Mesendoderm (in vitro differentiated cells): Measurements from ENCODE around the gene ADAM33.
A peak's percentile ranks its signal among the peaks of the same experiment; 100 is the strongest.

Source experiments
- DNase-seq: peaks from one replicate; pipeline ENCODE4 v3.0.0; 2013
- H2AK5ac ChIP-seq: 2 replicates; pipeline ENCODE4 v1.6.1; 2013; ENCODE audit warnings: low read length, inconsistent platforms
- H2BK120ac ChIP-seq: 2 replicates; pipeline ENCODE4 v1.6.1; 2013; ENCODE audit warnings: low read depth, mild to moderate bottlenecking, low read length, moderate library complexity, mixed read lengths
- H2BK15ac ChIP-seq: replicated peaks from 2 replicates; pipeline ENCODE4 v1.6.1; 2013; ENCODE audit warnings: low read depth, mild to moderate bottlenecking, moderate library complexity
- H2BK5ac ChIP-seq: 2 replicates; pipeline ENCODE4 v1.6.1; 2013; ENCODE audit warnings: low read length, inconsistent platforms
- H3K18ac ChIP-seq: 2 replicates; pipeline ENCODE4 v1.6.1; 2013; ENCODE audit warnings: mild to moderate bottlenecking, low read length, mixed read lengths
- H3K23ac ChIP-seq: one replicate; pipeline ENCODE4 v1.6.1; 2013; ENCODE audit warnings: low read length
- H3K27ac ChIP-seq: 2 replicates; pipeline ENCODE4 v1.5.1; 2013; ENCODE audit warnings: low read depth, mild to moderate bottlenecking, inconsistent platforms, low read length, moderate library complexity
- H3K27me3 ChIP-seq: 2 replicates; pipeline ENCODE4 v1.6.1; 2013; ENCODE audit warnings: low read length, control low read depth, mild to moderate bottlenecking, inconsistent platforms; ENCODE audit not compliant: insufficient read depth, poor library complexity
- H3K36me3 ChIP-seq: 2 replicates; pipeline ENCODE4 v1.6.1; 2013; ENCODE audit warnings: low read length, inconsistent platforms; ENCODE audit not compliant: control insufficient read depth, insufficient read depth
- H3K4ac ChIP-seq: one replicate; pipeline ENCODE4 v1.6.1; 2013; ENCODE audit warnings: low read depth, mild to moderate bottlenecking, low read length, moderate library complexity
- H3K4me1 ChIP-seq: 2 replicates; pipeline ENCODE4 v1.6.1; 2013; ENCODE audit warnings: low read depth, low read length, inconsistent platforms; ENCODE audit not compliant: control insufficient read depth
- H3K4me2 ChIP-seq: 2 replicates; pipeline ENCODE4 v1.6.1; 2013; ENCODE audit warnings: low read length
- H3K4me3 ChIP-seq: 2 replicates; pipeline ENCODE4 v1.5.1; 2013; ENCODE audit warnings: mild to moderate bottlenecking, low read length
- H3K56ac ChIP-seq: one replicate; pipeline ENCODE4 v1.6.1; 2013; ENCODE audit warnings: low read length
- H3K79me1 ChIP-seq: 2 replicates; pipeline ENCODE4 v1.6.1; 2013; ENCODE audit warnings: low read length, inconsistent platforms
- H3K79me2 ChIP-seq: 2 replicates; pipeline ENCODE4 v1.6.1; 2013; ENCODE audit warnings: mild to moderate bottlenecking, low read length; ENCODE audit not compliant: control insufficient read depth, insufficient read depth
- H3K9ac ChIP-seq: 2 replicates; pipeline ENCODE4 v1.6.1; 2013; ENCODE audit warnings: low read length, inconsistent platforms
- H4K5ac ChIP-seq: one replicate; pipeline ENCODE4 v1.6.1; 2013; ENCODE audit warnings: low read length
- H4K8ac ChIP-seq: one replicate; pipeline ENCODE4 v1.6.1; 2013; ENCODE audit warnings: low read depth, mild to moderate bottlenecking, control low read depth, low read length, moderate library complexity
- WGBS: extraction: QIAGEN DNeasy Blood & Tissue Kit; methylation state at CpG from one replicate; pipeline ENCODE4 v1.1.7; 2013; ENCODE audit warnings: low lambda C conversion rate, missing lambda C conversion rate; ENCODE audit not compliant: insufficient coverage; ENCODE audit errors: extremely low coverage; 5-methylcytosine and 5-hydroxymethylcytosine counted together

Gene ADAM33

GRCh38 chr20:3720626-3721025 is 38.8 kb upstream of the ADAM33 start:
- Histone ChIP-seq H2BK15ac (no peak overlapping the region), H3K4ac (no peak overlapping the region), H3K4me2 (no peak overlapping the region), H3K36me3 (no peaks in the 10 kb centered on the region), H3K79me2 (no peaks in the 10 kb centered on the region), H2BK120ac (no peak overlapping the region), H4K8ac (no peak overlapping the region), H2BK5ac (no peak overlapping the region), H3K79me1 (no peaks in the 10 kb centered on the region), H2AK5ac (no peak overlapping the region), H3K9ac (no peak overlapping the region), H3K27ac (no peak overlapping the region), H3K4me3 (no peak overlapping the region), H3K18ac (no peak overlapping the region), H3K23ac (no peak overlapping the region), H3K56ac (no peak overlapping the region), H3K4me1 (no peaks in the 10 kb centered on the region), H3K27me3 (no peaks in the 10 kb centered on the region), H4K5ac (no peak overlapping the region)
- no CpG with 5 or more reads among the region's 6 CpGs for WGBS
- no peak for DNase-seq

GRCh38 chr20:3720068-3720467 is 38.3 kb upstream of the ADAM33 start:
- H3K18ac ChIP-seq = no peak overlapping the region
- no peak overlapping the region for H2BK120ac ChIP-seq
- H2BK5ac ChIP-seq = no peak overlapping the region
- H4K8ac ChIP-seq = no peak overlapping the region
- no peak overlapping the region for H3K4me3 ChIP-seq
- H3K79me1 ChIP-seq = no peaks in the 10 kb centered on the region
- H2BK15ac ChIP-seq = no peak overlapping the region
- no peaks in the 10 kb centered on the region for H3K36me3 ChIP-seq
- H3K4me2 ChIP-seq = no peak overlapping the region
- H3K4ac ChIP-seq = no peak overlapping the region
- no peak overlapping the region for H4K5ac ChIP-seq
- DNase-seq = no peak
- H3K23ac ChIP-seq = no peak overlapping the region
- H3K27me3 ChIP-seq = no peaks in the 10 kb centered on the region
- H3K79me2 ChIP-seq = no peaks in the 10 kb centered on the region
- no CpG with 5 or more reads among the region's 2 CpGs for WGBS
- H3K9ac ChIP-seq = no peak overlapping the region
- H3K27ac ChIP-seq = no peak overlapping the region
- H2AK5ac ChIP-seq = no peak overlapping the region
- H3K4me1 ChIP-seq = no peaks in the 10 kb centered on the region
- H3K56ac ChIP-seq = no peak overlapping the region

- no peak overlapping the region for H2BK120ac ChIP-seq
- no peak for DNase-seq
- no peaks in the 10 kb centered on the region for H3K27me3 ChIP-seq
- H3K79me2 ChIP-seq = no peaks in the 10 kb centered on the region
- H3K4me2 ChIP-seq = no peak overlapping the region
- no peak overlapping the region for H2AK5ac ChIP-seq
- no peak overlapping the region for H3K27ac ChIP-seq
- H3K79me1 ChIP-seq = no peaks in the 10 kb centered on the region
- H3K9ac ChIP-seq = no peak overlapping the region
- WGBS = no CpG with 5 or more reads among the region's 4 CpGs
- H3K4me3 ChIP-seq = no peak overlapping the region
- no peak overlapping the region for H3K23ac ChIP-seq
- no peak overlapping the region for H3K4ac ChIP-seq
- H3K36me3 ChIP-seq = no peaks in the 10 kb centered on the region
- no peak overlapping the region for H2BK5ac ChIP-seq
- H4K5ac ChIP-seq = no peak overlapping the region
- no peak overlapping the region for H2BK15ac ChIP-seq
- H3K4me1 ChIP-seq = no peaks in the 10 kb centered on the region
- no peak overlapping the region for H3K18ac ChIP-seq
- H3K56ac ChIP-seq = no peak overlapping the region
- no peak overlapping the region for H4K8ac ChIP-seq
Observed at GRCh38 chr20:3719046-3719445, 37.2 kb upstream of the ADAM33 start.

GRCh38 chr20:3716195-3716834 is 34.5 kb upstream of the ADAM33 start:
- no peak overlapping the region for H3K18ac ChIP-seq
- no peak overlapping the region for H4K8ac ChIP-seq
- WGBS = no CpG with 5 or more reads among the region's 4 CpGs
- H2AK5ac ChIP-seq = no peak overlapping the region
- peak; percentile 80 for DNase-seq
- no peak overlapping the region for H3K4me3 ChIP-seq
- no peak overlapping the region for H2BK120ac ChIP-seq
- H2BK5ac ChIP-seq = no peak overlapping the region
- H3K27me3 ChIP-seq = no peaks in the 10 kb centered on the region
- no peak overlapping the region for H4K5ac ChIP-seq
- no peak overlapping the region for H3K56ac ChIP-seq
- H3K23ac ChIP-seq = no peak overlapping the region
- H3K9ac ChIP-seq = no peak overlapping the region
- no peaks in the 10 kb centered on the region for H3K79me1 ChIP-seq
- H3K4ac ChIP-seq = no peak overlapping the region
- no peak overlapping the region for H3K27ac ChIP-seq
- H2BK15ac ChIP-seq = no peak overlapping the region
- H3K36me3 ChIP-seq = no peaks in the 10 kb centered on the region
- H3K4me1 ChIP-seq = no peaks in the 10 kb centered on the region
- no peak overlapping the region for H3K4me2 ChIP-seq
- H3K79me2 ChIP-seq = no peaks in the 10 kb centered on the region

- Histone ChIP-seq H3K27ac (no peak overlapping the region), H2BK120ac (no peak overlapping the region), H3K4me2 (no peak overlapping the region), H3K23ac (no peak overlapping the region), H3K79me1 (no peaks in the 10 kb centered on the region), H3K4me3 (no peak overlapping the region), H3K4ac (no peak overlapping the region), H2BK15ac (no peak overlapping the region), H3K79me2 (no peaks in the 10 kb centered on the region), H3K18ac (no peak overlapping the region), H3K27me3 (no peaks in the 10 kb centered on the region), H3K4me1 (no peaks in the 10 kb centered on the region), H3K9ac (no peak overlapping the region), H4K5ac (no peak overlapping the region), H2AK5ac (no peak overlapping the region), H2BK5ac (no peak overlapping the region), H4K8ac (no peak overlapping the region), H3K36me3 (no peaks in the 10 kb centered on the region), H3K56ac (no peak overlapping the region)
- DNase-seq = no peak
- WGBS = no CpG with 5 or more reads among the region's 4 CpGs
Observed at GRCh38 chr20:3714092-3714491, 32.3 kb upstream of the ADAM33 start.

GRCh38 chr20:3712279-3712873 is 30.6 kb upstream of the ADAM33 start, which contains the start of gene SIGLEC1:
SIGLEC1 (minus strand) TSS chr20:3712600; CDS start chr20:3707128, 5,472 bp downstream.
- Histone ChIP-seq H2BK5ac (no peak within 1 kb of the TSS), H3K4me2 (no peak within 1 kb of the TSS), H2BK120ac (no peak within 1 kb of the TSS), H2AK5ac (no peak within 1 kb of the TSS), H2BK15ac (no peak within 1 kb of the TSS), H3K56ac (no peak within 1 kb of the TSS), H3K27me3 (no peaks in the 10 kb centered on the region), H3K4ac (no peak within 1 kb of the TSS), H3K9ac (no peak within 1 kb of the TSS), H3K36me3 (no peaks in the 10 kb centered on the region), H3K4me3 (no peak within 1 kb of the TSS), H3K18ac (no peak within 1 kb of the TSS), H4K5ac (no peak within 1 kb of the TSS), H4K8ac (no peak within 1 kb of the TSS), H3K27ac (no peak within 1 kb of the TSS), H3K23ac (no peak within 1 kb of the TSS), H3K79me1 (no peaks in the 10 kb centered on the region), H3K79me2 (no peaks in the 10 kb centered on the region), H3K4me1 (no peaks in the 10 kb centered on the region)
- no peak for DNase-seq
- WGBS = no CpG with 5 or more reads among the region's 15 CpGs
